DOHH2 (cell line): ENCODE results near the gene EPPIN.

Experiments
- EZH2phosphoT487 ChIP-seq: fragments of 200-600 bp; sonication (generic); IDR thresholded peaks from 2 replicates; pipeline ENCODE4 v1.6.1; 2017; ENCODE audit warnings: borderline replicate concordance, mild to moderate bottlenecking, antibody characterized with exemption, low read length, moderate library complexity, mixed read lengths
- TF ChIP-seq, protein P1 (sequence below): fragments of 200-600 bp; sonication (generic); IDR thresholded peaks from one replicate; pipeline ENCODE4 v1.5.1; 2014; ENCODE audit warnings: antibody characterized with exemption, mild to moderate bottlenecking, low read depth, low read length; ENCODE audit not compliant: poor library complexity, severe bottlenecking

DNA sequence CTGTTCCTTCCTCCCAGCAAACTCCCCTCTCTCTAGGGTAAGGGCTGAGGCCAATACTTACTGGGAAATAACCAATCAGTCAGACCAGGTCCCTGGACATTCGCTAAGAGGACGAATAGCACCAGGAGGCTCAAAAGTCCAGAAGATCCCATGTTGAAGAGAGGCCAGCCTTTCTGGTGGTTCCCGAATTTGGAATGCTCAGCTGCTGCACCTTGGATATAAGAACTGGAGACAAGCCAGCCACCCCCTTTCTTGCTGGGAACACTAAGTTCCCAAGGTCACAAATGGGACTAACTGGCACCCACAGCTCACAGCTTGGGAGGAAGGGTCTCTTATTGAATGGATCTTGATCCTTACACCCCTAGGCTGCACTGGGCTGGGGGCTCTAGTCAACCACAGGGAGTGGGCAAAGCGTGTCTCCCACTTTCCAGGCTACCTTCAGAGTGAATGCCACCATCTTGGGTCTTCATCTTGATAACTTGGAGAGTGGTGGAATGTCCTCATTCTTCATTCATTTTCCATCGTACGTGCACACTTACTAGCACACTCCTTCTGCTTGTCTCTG lies at the start of gene EPPIN:
- TF ChIP-seq, protein P1, sequence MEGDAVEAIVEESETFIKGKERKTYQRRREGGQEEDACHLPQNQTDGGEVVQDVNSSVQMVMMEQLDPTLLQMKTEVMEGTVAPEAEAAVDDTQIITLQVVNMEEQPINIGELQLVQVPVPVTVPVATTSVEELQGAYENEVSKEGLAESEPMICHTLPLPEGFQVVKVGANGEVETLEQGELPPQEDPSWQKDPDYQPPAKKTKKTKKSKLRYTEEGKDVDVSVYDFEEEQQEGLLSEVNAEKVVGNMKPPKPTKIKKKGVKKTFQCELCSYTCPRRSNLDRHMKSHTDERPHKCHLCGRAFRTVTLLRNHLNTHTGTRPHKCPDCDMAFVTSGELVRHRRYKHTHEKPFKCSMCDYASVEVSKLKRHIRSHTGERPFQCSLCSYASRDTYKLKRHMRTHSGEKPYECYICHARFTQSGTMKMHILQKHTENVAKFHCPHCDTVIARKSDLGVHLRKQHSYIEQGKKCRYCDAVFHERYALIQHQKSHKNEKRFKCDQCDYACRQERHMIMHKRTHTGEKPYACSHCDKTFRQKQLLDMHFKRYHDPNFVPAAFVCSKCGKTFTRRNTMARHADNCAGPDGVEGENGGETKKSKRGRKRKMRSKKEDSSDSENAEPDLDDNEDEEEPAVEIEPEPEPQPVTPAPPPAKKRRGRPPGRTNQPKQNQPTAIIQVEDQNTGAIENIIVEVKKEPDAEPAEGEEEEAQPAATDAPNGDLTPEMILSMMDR: no peak
- TF ChIP-seq EZH2phosphoT487: no peak
